Stimulated activated CD8-positive, alpha-beta memory T cell treated with anti-CD3 and anti-CD28 coated beads, Interleukin-12 subunit alpha, Interleukin-12 subunit beta, amount 100 ng/mL, for 24 hours (primary cell): ENCODE measurements around the gene LRR1.
"Not testable (repeated sequence)": the region's sequence is repeated elsewhere in the genome, so short reads cannot be mapped to it uniquely, and the experiment has no call there.

Experiments
- DNase-seq: peaks from one replicate; pipeline ENCODE4 v3.0.0-alpha.2; 2020; ENCODE audit errors: extremely low read depth

Gene LRR1

GRCh38 chr14:49585803-49586672, 12.7 kb upstream of the LRR1 start, which contains the start of gene RPS29:
RPS29 (minus strand) TSS chr14:49586380; CDS start chr14:49586346, 34 bp downstream.
- peak; percentile 91 for DNase-seq

GRCh38 chr14:49586673-49587460, 11.9 kb upstream of the LRR1 start:
- peak; percentile 28 for DNase-seq

GRCh38 chr14:49589387-49589786, 9.4 kb upstream of the LRR1 start:
- no peak for DNase-seq

- DNase-seq = no peak
These were observed 5.7 kb upstream of the LRR1 start for GRCh38 chr14:49593016-49593415.

- no peak for DNase-seq
These were observed 4.2 kb upstream of the LRR1 start for GRCh38 chr14:49594347-49595091.

GRCh38 chr14:49598189-49598484, 603 bp upstream of the LRR1 start:
- no peak for DNase-seq

- no peak for DNase-seq
These were observed 8.8 kb downstream of the LRR1 start for GRCh38 chr14:49607583-49607982.

- DNase-seq = no peak
These were observed 13.5 kb downstream of the LRR1 start for GRCh38 chr14:49612251-49612650.

GRCh38 chr14:49612671-49613070, 13.9 kb downstream of the LRR1 start:
- no peak for DNase-seq

GRCh38 chr14:49614196-49614595, 15.5 kb downstream of the LRR1 start:
- no peak for DNase-seq

GRCh38 chr14:49615776-49616175, 17.0 kb downstream of the LRR1 start:
- DNase-seq = no peak

- no peak for DNase-seq
These were observed 19.2 kb downstream of the LRR1 start for GRCh38 chr14:49617852-49618519.

GRCh38 chr14:49619273-49619672, 20.5 kb downstream of the LRR1 start:
- DNase-seq = not testable (repeated sequence)

- DNase-seq = no peak
These were observed 21.0 kb downstream of the LRR1 start for GRCh38 chr14:49619730-49620129.

GRCh38 chr14:49620182-49621113, 21.7 kb downstream of the LRR1 start, which contains the start of the genes MGAT2 and RPL36AL:
MGAT2 (plus strand) TSS chr14:49620799; CDS start chr14:49621269, 470 bp downstream.
RPL36AL (minus strand) TSS chr14:49620626; CDS start chr14:49619104, 1,522 bp downstream.
- DNase-seq = peak; percentile 87

GRCh38 chr14:49621114-49621881, 22.6 kb downstream of the LRR1 start:
- DNase-seq = no peak

- no peak for DNase-seq
These were observed 23.4 kb downstream of the LRR1 start for GRCh38 chr14:49622022-49622607.

GRCh38 chr14:49623387-49623786, 24.6 kb downstream of the LRR1 start:
- DNase-seq = no peak
